Heart left ventricle (tissue), 13 donors: ENCODE results near the gene BRINP1.
"Not testable (repeated sequence)": the region's sequence is repeated elsewhere in the genome, so short reads cannot be mapped to it uniquely, and the experiment has no call there.

Experiments
- CTCF ChIP-seq, 12 donors: fragments of 200-600 bp; sonication (generic) in 4 of 12; IDR thresholded peaks; one replicate each; pipeline versions ENCODE4 v1.5.0 to v1.8.0; 2018 to 2022; ENCODE audit warnings: antibody characterized with exemption in 12 of 12, mild to moderate bottlenecking in 5 of 12
- POLR2A ChIP-seq, 2 donors: fragments of 450-650 bp; IDR thresholded peaks; one replicate each; pipeline ENCODE4 v1.6.1; 2017; ENCODE audit warnings: antibody characterized with exemption in 2 of 2, mild to moderate bottlenecking in 2 of 2, moderate library complexity in 2 of 2
- donor health status: ischemic (EF 13 %, LVEDD 7.1; RV severe dilation, severe dysfunction).
- donor health status: DM: no; HTN: yes; CAD: no.
- donor health status: DM: no; HTN: no; CAD: no.
- donor health status: ischemic (EF 25% LVEDD 6.9; RV normal size, moderate dysfunction).
- donor health status: ischemic (EF 25% LVEDD 5.7; RV mildly dilated, moderate dysfunction).
- donor health status: ischemic (EF 35%, LVEDD 5.7; RV mildly dilated, moderate dysfunction).
- donor health status: nonischemic (EF 11% LVEDD 7.7; RV severe dilation, severe dysfunction).
- donor health status: DM: yes; HTN: yes; CAD: no.
- donor health status: PGD.
- donor health status: ischemic (EF 29% LVEDD 5.4; RV normal size, mild dysfunction).
- donor health status: nonischemic (EF 23%, LVEDD 6.1; RV moderate dilation, normal function).

GRCh38 chr9:119169222-119169621, 200.0 kb downstream of the BRINP1 start:
- not testable (repeated sequence) for TF ChIP-seq POLR2A, CTCF (IDR thresholded peaks at IDR 0.05)
